Natural killer cell (primary cell): ENCODE data around the gene FBXL7. TPM values are rescaled to one million over a fixed set of nuclear protein-coding genes. Genes with fewer than 3 reads are reported as not detected.

Source experiments
- ATAC-seq, 3 donors: fragments of 150-1000 bp in 2 of 3; fragments of 200-7000 bp in 1 of 3; cut with Tn5 transposase; 1 replicate in 1 of 3; 2 replicates in 2 of 3; pipeline ENCODE4 v1.10.0; 2021; ENCODE audit warnings: mild to moderate bottlenecking in 2 of 3, moderate library complexity in 2 of 3
- DNase-seq, 2 donors: peaks; one replicate each; pipeline versions ENCODE4 v3.0.0 to v3.0.0-alpha.2; 2013 to 2021; ENCODE audit warnings: mixed read lengths in 1 of 2
- H3K27ac ChIP-seq: one replicate; pipeline ENCODE4 v1.5.1; 2013; ENCODE audit warnings: mild to moderate bottlenecking, low read length
- H3K27me3 ChIP-seq: one replicate; pipeline ENCODE4 v1.6.1; 2013; ENCODE audit warnings: low read length; ENCODE audit not compliant: control insufficient read depth, insufficient read depth
- H3K36me3 ChIP-seq: one replicate; pipeline ENCODE4 v1.6.1; 2013; ENCODE audit warnings: low read length; ENCODE audit not compliant: control insufficient read depth, insufficient read depth
- H3K4me1 ChIP-seq: one replicate; pipeline ENCODE4 v1.6.1; 2013; ENCODE audit warnings: low read length; ENCODE audit not compliant: control insufficient read depth, insufficient read depth
- H3K4me3 ChIP-seq: one replicate; pipeline ENCODE4 v1.5.1; 2013; ENCODE audit warnings: low read length
- H3K9me3 ChIP-seq: one replicate; pipeline ENCODE4 v1.6.1; 2013; ENCODE audit warnings: low read length; ENCODE audit not compliant: control insufficient read depth, insufficient read depth
- H3K27ac Mint-ChIP-seq, 2 donors: one replicate each; pipeline ENCODE4 v1.8.0; 2022; ENCODE audit warnings: mild to moderate bottlenecking in 2 of 2, mixed read lengths in 2 of 2, moderate library complexity in 1 of 2
- H3K27me3 Mint-ChIP-seq, 2 donors: one replicate each; pipeline ENCODE4 v1.8.0; 2022; ENCODE audit warnings: low read depth in 2 of 2, mixed read lengths in 2 of 2
- H3K36me3 Mint-ChIP-seq: one replicate; pipeline ENCODE4 v1.8.0; 2022; ENCODE audit warnings: mixed read lengths
- H3K4me1 Mint-ChIP-seq, 2 donors: one replicate each; pipeline ENCODE4 v1.8.0; 2022; ENCODE audit warnings: mixed read lengths in 2 of 2
- H3K4me3 Mint-ChIP-seq: one replicate; pipeline ENCODE4 v1.8.0; 2022; ENCODE audit warnings: mild to moderate bottlenecking, moderate library complexity, mixed read lengths
- H3K9me3 Mint-ChIP-seq, 2 donors: one replicate each; pipeline ENCODE4 v1.8.0; 2022; ENCODE audit warnings: mixed read lengths in 2 of 2
- CTCF ChIP-seq: fragments of 200-600 bp; IDR thresholded peaks from one replicate; pipeline ENCODE4 v1.8.0; 2022; ENCODE audit warnings: antibody characterized with exemption
- WGBS: methylation state at CpG from one replicate; pipeline ENCODE4 v1.1.7; 2013; ENCODE audit warnings: missing lambda C conversion rate; ENCODE audit not compliant: insufficient coverage; 5-methylcytosine and 5-hydroxymethylcytosine counted together
- intact Hi-C: fragments of 100-400 bp; cut with micrococcal nuclease; formaldehyde crosslinking; loops from one replicate; pipeline ENCODE4 v1.14.2; 2022
- total RNA-seq, 4 donors: library from RNA; stranded (reverse); fragments of 120-200 nt in 1 of 4; gene quantifications; one replicate each; pipeline versions ENCODE4 v1.2.3 to v1.2.4, GENCODE V29; 2013 to 2022

The FBXL7 gene
- total RNA-seq, 3 donors from 2014 or later (not counting 1 experiment from before 2014, with no cell fraction given): not detected

- H3K27ac ChIP-seq: no peak overlapping the region
- Mint-ChIP-seq H3K36me3 (no peaks in the 10 kb centered on the region), H3K4me1 (no peaks in the 10 kb centered on the region), H3K27me3 (no peaks in the 10 kb centered on the region), H3K9me3 (peaks cover 12 to 14% of the 10 kb centered on the region in 2 donors), H3K27ac (no peak overlapping the region), H3K4me3 (no peak overlapping the region)
- intact Hi-C loops: no loop called here
- no peaks in the 10 kb centered on the region for H3K9me3 ChIP-seq
- no peak overlapping the region for H3K4me3 ChIP-seq
- H3K4me1 ChIP-seq: no peaks in the 10 kb centered on the region
- WGBS: 63% methylated on average over 2 of the region's 6 CpGs
- no peaks in the 10 kb centered on the region for H3K27me3 ChIP-seq
- DNase-seq (no peak), ATAC-seq (no peak)
- no peak for TF ChIP-seq CTCF
- H3K36me3 ChIP-seq: no peaks in the 10 kb centered on the region
Measured at GRCh38 chr5:15966066-15966640, 466.2 kb downstream of the FBXL7 start.

GRCh38 chr5:15966651-15967050, 466.7 kb downstream of the FBXL7 start:
- no peak overlapping the region for H3K27ac ChIP-seq
- intact Hi-C loops: no loop called here
- Mint-ChIP-seq H3K4me3 (no peak overlapping the region), H3K27me3 (no peaks in the 10 kb centered on the region), H3K27ac (no peak overlapping the region), H3K36me3 (no peaks in the 10 kb centered on the region), H3K4me1 (no peaks in the 10 kb centered on the region), H3K9me3 (peaks cover 12 to 14% of the 10 kb centered on the region in 2 donors)
- no peak for ATAC-seq
- no peaks in the 10 kb centered on the region for H3K4me1 ChIP-seq
- no peaks in the 10 kb centered on the region for H3K9me3 ChIP-seq
- H3K4me3 ChIP-seq: no peak overlapping the region
- no peaks in the 10 kb centered on the region for H3K27me3 ChIP-seq
- DNase-seq: no peak
- no peaks in the 10 kb centered on the region for H3K36me3 ChIP-seq
- no peak for TF ChIP-seq CTCF

GRCh38 chr5:15968993-15969392, 469.0 kb downstream of the FBXL7 start:
- no peaks in the 10 kb centered on the region for H3K36me3 Mint-ChIP-seq
- H3K27me3 ChIP-seq: no peaks in the 10 kb centered on the region
- intact Hi-C loops: no loop called here
- H3K4me3 Mint-ChIP-seq: no peak overlapping the region
- H3K36me3 ChIP-seq: no peaks in the 10 kb centered on the region
- no peak overlapping the region for H3K27ac Mint-ChIP-seq
- WGBS: 82% methylated on average over 4 of the region's 4 CpGs
- no peak for DNase-seq
- H3K27me3 Mint-ChIP-seq: no peaks in the 10 kb centered on the region
- ATAC-seq: no peak
- no peaks in the 10 kb centered on the region for H3K4me1 Mint-ChIP-seq
- H3K9me3 Mint-ChIP-seq: peaks cover 11 to 14% of the 10 kb centered on the region in 2 donors
- no peak for TF ChIP-seq CTCF
- no peak overlapping the region for H3K27ac ChIP-seq
- H3K4me3 ChIP-seq: no peak overlapping the region
- no peaks in the 10 kb centered on the region for H3K9me3 ChIP-seq
- H3K4me1 ChIP-seq: no peaks in the 10 kb centered on the region

- no peak for ATAC-seq
- TF ChIP-seq CTCF: no peak
- Mint-ChIP-seq H3K4me3 (no peak overlapping the region), H3K27me3 (no peaks in the 10 kb centered on the region), H3K27ac (no peak overlapping the region), H3K4me1 (no peaks in the 10 kb centered on the region), H3K36me3 (peaks cover 4% of the 10 kb centered on the region), H3K9me3 (peaks cover 20 to 21% of the 10 kb centered on the region in 2 donors)
- H3K27ac ChIP-seq: no peak overlapping the region
- DNase-seq: no peak
- no peaks in the 10 kb centered on the region for H3K36me3 ChIP-seq
- 71% methylated on average over 1 of the region's 4 CpGs for WGBS
- H3K4me1 ChIP-seq: no peaks in the 10 kb centered on the region
- H3K27me3 ChIP-seq: no peaks in the 10 kb centered on the region
- H3K9me3 ChIP-seq: no peaks in the 10 kb centered on the region
- intact Hi-C loops: no loop called here
- H3K4me3 ChIP-seq: no peak overlapping the region
Measured at GRCh38 chr5:15977851-15978250, 477.9 kb downstream of the FBXL7 start.
